Ammon's horn (tissue), 1 donor: ENCODE measurements around the gene SERPINI1.

ENCODE experiments used
- DNase-seq: peaks from one replicate; pipeline ENCODE4 v3.0.0-alpha.2; 2016; ENCODE audit warnings: low spot score

Gene SERPINI1

GRCh38 chr3:167734498-167735232, 856 bp upstream of the SERPINI1 start, which contains the start of gene PDCD10:
PDCD10 (minus strand) TSS chr3:167734892; CDS start chr3:167720157, 14,735 bp downstream.
- peak; percentile 99 for DNase-seq

- no peak for DNase-seq
These were observed 805 bp downstream of the SERPINI1 start for GRCh38 chr3:167736264-167736787.

- no peak for DNase-seq
These were observed 1.5 kb downstream of the SERPINI1 start for GRCh38 chr3:167736997-167737396.

- no peak for DNase-seq
These were observed 2.5 kb downstream of the SERPINI1 start for GRCh38 chr3:167738037-167738436.

GRCh38 chr3:167739190-167739810, 3.8 kb downstream of the SERPINI1 start:
- DNase-seq: peak; percentile 74

- peak; percentile 77 for DNase-seq
These were observed 5.6 kb downstream of the SERPINI1 start for GRCh38 chr3:167740961-167741587.

GRCh38 chr3:167742338-167742737, 6.8 kb downstream of the SERPINI1 start:
- DNase-seq: peak; percentile 41

GRCh38 chr3:167743799-167744198, 8.3 kb downstream of the SERPINI1 start:
- no peak for DNase-seq

GRCh38 chr3:167749209-167749608, 13.7 kb downstream of the SERPINI1 start:
- DNase-seq: no peak

- DNase-seq: no peak
These were observed 14.2 kb downstream of the SERPINI1 start for GRCh38 chr3:167749728-167750127.

GRCh38 chr3:167750272-167750971, 14.9 kb downstream of the SERPINI1 start:
- DNase-seq: no peak

- DNase-seq: no peak
These were observed 18.5 kb downstream of the SERPINI1 start for GRCh38 chr3:167754049-167754448.

- no peak for DNase-seq
These were observed 25.8 kb downstream of the SERPINI1 start for GRCh38 chr3:167761302-167761701.

GRCh38 chr3:167762296-167762695, 26.8 kb downstream of the SERPINI1 start:
- DNase-seq: no peak

GRCh38 chr3:167772992-167773391, 37.5 kb downstream of the SERPINI1 start:
- DNase-seq: no peak

GRCh38 chr3:167773584-167773983, 38.1 kb downstream of the SERPINI1 start:
- DNase-seq: no peak

GRCh38 chr3:167776066-167776685, 40.7 kb downstream of the SERPINI1 start:
- no peak for DNase-seq

- DNase-seq: no peak
These were observed 41.8 kb downstream of the SERPINI1 start for GRCh38 chr3:167777356-167777755.

GRCh38 chr3:167780214-167780883, 44.8 kb downstream of the SERPINI1 start:
- DNase-seq: no peak

- peak; percentile 64 for DNase-seq
These were observed 48.3 kb downstream of the SERPINI1 start for GRCh38 chr3:167783781-167784180.

GRCh38 chr3:167785790-167786189, 50.3 kb downstream of the SERPINI1 start:
- no peak for DNase-seq
